ENCODE measurements around the gene ANAPC4.

The ANAPC4 gene

DNA sequence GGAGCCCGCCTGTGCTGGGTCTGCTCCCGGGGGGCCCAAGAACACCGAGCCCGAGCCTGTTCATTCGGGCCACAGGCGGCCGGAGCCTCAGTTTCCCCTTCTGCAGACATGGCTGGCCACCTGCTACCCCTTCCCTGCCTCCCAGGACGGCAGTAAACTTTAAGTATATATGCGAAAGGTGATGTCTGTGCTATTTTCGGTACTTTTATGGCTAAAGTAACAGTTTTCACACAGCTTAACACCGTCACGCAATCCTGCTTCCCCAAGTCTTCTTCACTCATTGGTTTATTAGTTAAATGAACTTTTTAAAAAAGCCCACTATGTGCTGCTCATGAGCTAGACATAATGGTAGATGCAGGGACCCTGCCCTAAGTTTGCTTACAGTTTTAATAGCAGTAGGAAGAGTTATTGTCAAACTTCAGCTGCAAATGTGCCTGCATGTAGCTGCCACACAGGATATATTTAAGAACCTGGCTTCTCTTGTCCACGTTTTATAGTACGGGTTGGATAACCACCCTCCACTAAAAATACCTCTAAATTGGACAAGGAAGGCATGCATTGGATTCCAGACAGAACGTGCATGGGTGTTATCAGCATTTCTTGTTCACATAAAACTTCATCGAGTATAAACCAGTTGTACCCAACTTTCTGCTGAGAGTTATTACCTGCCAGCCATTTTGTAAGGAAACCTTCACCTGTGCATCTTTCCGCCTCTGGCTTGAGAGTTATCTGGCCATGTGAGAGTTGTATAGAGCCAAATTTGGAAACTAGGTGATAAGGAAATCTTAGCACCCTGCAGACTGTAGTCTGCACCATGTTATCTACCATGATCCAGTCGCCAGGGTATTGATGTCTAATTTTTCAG lies 741 bp downstream of the ANAPC4 start:
- no peak for DNase-seq (ENCODE audit: low spot score)

DNA sequence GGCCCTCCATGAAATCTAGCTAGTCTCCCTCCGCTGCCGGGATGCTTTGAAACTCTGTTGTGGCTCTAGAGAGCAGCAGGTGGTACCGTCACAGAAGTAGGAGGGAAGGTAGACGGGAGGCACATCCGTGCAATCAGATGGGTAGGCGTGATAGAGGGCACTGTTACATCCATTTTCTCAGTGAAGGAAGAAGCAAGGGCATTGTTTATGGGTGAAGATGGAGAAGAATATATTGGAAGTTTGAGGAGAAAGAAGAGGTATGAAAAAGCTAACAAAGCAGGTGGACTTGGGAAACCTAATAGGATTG lies 1.3 kb downstream of the ANAPC4 start:
- no peak for DNase-seq (ENCODE audit: low spot score)

DNA sequence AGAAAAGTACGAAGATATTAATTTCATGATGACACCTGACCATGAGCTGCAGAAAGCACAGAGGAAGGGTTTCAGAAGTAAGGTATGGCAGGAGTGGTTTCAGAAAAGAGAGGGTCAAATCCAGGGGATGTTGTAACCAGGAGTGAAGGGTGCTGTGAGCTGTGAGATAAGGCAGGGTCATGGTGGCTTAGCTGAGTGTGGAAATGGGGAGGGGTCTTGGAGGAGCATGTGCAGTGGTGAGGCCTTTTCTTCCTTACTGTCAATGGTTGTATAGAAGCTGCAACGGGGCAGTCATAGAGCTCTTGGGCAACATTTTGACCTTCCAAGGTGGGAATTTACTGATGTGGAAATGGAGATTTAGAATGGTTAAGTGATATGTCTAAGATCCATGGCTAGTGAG lies 2.5 kb downstream of the ANAPC4 start:
- DNase-seq (ENCODE audit: low spot score): no peak

DNA sequence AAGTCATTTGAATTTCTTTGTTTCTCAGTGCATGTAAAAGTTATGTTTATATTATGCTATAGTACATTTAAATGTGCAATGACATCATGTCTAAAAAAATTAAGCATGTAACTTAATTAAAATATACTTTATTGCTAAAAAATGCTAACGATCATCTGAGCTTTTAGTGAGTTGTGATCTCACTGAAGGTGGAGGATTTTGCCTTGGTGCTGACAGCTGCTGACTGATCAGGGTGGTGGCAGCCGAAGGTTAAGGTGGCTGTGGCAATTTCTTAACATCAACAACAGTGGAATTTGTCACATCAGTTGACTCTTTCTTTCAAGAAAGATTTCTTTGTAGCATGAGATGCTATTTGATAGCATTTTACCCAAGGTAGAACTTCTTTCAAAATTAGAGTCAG lies 6.6 kb downstream of the ANAPC4 start:
- no peak for DNase-seq (ENCODE audit: low spot score)

DNA sequence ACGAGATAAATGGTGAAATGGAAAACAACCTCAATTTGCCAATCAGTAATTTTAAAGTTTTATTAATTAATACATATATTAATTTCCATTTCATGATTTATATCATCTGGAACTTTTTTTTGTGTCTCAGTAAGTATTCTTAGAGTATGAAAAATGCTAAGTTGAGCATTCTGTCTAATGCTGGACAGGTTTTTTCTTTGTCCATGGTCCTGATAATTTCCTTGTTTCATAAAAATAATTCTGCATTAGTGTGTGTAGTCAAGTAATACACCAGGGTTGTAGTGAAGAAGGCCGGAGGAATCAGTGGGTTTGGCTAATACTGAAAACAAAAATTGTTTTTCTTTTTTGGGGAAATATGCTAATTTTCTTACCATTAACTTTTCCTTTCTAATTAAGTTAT lies 9.9 kb downstream of the ANAPC4 start:
- DNase-seq (ENCODE audit: low spot score): no peak

DNA sequence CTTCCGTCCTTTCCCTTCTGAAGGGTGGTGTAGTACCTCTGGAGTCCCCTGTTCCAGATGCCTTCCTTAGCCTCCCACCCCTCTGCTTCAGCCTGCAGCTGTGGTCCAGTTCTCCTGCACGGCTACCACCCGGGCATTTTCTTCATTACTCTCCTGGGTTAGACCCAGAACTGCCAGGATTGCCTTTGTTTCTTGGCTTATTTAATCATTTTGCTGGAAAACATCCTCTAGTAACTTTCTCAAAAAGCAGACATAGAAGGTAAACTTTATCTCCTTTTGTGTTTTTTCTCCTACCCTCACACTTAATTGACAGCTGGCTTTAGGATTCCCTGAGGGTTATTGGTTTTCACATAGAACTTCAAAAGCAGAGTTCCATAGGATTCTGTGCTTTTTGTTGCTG lies 20.2 kb downstream of the ANAPC4 start:
- no peak for DNase-seq (ENCODE audit: low spot score)

DNA sequence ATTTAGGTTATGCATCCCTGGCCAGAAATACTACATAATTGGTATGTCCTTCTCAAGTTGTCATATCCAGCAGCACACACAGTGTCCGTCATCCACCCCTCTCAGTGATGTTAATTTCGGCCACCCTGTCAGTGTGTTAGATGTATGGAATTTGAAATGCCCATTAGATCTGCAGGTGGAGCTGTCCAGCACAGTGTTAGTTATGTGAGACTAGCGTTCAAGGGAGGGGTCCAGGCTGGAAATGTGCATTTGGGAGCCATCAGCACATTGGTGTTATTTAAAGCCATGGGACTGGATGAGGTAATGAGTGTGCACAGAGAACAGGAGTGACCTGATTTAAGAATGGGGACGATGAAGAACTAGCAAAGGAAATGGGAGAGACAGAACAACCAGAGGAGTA lies 22.4 kb downstream of the ANAPC4 start:
- no peak for DNase-seq (ENCODE audit: low spot score)

DNA sequence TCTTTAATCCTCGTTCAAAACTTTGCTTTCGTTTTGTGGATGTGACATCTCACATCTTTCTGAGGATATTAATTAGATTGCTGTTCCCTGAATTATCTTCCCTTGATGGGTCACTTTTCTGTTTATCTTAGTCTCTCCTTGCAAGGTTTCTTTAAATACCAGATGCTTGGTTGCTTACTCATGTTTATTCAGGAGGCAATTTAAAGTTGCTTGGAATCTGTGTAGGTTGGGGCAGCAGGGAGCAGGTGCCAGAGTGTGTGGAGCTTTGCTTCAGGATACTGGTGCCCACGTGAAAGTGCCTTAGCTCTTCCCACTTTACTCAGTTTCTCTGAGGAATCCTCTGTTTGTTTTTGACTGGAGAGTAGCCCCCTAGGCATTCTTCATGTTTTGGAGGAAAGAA lies 24.0 kb downstream of the ANAPC4 start:
- DNase-seq (ENCODE audit: low spot score): no peak

DNA sequence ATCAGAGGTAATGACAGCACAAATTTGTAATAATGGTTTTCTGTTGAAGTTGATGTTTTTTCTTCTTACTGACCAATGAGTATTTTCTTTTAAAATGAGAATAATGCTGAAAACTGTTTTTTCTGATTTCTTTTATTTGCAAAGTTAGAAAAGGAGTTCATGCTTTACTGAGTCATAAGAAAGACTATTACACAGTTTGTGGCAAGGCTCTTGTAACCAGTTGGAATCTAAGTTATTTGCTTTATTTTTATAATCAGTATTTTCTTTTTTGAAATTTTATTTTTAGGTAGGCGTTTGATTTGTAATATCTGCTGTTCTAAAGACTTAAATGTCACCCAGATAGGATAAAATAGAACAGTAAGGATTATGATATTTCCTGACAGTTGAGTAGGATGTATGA lies 25.5 kb downstream of the ANAPC4 start:
- DNase-seq (ENCODE audit: low spot score): no peak

DNA sequence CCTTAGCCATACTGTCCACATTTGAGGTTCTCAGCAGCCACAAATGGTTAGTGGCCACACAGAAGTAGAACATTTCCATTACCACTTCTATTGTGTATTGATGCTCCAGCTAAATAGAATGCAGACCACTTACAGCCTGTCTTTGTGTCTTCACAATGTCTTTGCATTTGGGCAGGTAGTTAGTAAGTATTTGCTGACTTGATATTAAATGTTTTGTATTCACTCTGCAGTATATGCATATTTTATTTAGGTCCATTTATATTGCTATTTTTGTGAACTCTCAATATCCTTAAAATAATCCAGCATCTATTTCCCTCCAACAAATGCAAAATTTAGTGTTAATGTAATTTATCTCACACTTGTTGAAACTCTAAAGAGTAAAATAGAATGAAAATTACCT lies 26.6 kb downstream of the ANAPC4 start:
- DNase-seq (ENCODE audit: low spot score): no peak

DNA sequence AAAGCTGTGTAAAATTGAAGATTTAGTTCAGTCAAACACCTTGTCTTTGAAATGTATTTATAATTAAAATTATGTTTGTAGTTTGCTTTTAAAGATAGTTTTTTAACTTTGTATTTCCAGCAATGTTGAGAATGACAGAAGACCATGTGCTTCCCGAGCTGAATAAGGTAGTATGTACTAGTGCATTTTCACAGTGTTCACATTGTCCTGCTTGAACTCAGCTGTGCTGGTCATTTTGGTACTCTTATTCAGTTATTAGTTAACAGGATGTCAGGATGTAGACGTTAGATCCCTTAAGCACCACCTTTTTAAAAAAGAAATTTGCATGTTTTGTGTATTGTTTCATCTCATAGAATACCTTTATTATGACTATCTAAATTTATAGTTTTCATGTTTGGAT lies 28.4 kb downstream of the ANAPC4 start:
- no peak for DNase-seq (ENCODE audit: low spot score)

DNA sequence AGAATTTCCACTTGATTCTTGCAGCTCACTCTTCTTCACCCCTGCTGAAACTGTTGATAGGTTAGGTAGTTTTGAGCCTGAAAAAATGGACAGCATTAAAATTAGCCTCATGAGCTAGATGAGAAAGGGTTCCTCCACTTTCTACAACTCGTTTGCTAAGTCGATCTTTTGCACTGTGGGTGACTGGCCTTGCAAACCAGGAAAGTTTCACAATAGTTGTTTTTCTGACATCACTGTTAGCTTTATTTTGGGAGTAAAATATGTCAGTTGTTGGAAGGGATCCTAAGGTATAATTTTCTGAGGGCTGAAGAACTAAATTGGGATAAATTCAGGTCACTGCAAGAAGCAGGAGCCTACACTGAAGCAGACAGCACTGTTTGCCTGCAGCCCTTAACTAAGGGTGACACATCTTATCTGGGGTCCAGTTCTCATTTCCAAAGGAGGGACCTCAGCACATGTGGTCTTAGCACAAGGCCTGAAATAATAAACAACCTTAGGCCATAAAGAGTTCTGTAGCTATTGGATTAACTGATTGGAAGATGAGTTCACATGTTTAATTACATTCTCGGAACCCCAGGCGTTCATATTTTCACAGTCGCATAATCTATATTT lies 29.1 kb downstream of the ANAPC4 start:
- no peak for DNase-seq (ENCODE audit: low spot score)

DNA sequence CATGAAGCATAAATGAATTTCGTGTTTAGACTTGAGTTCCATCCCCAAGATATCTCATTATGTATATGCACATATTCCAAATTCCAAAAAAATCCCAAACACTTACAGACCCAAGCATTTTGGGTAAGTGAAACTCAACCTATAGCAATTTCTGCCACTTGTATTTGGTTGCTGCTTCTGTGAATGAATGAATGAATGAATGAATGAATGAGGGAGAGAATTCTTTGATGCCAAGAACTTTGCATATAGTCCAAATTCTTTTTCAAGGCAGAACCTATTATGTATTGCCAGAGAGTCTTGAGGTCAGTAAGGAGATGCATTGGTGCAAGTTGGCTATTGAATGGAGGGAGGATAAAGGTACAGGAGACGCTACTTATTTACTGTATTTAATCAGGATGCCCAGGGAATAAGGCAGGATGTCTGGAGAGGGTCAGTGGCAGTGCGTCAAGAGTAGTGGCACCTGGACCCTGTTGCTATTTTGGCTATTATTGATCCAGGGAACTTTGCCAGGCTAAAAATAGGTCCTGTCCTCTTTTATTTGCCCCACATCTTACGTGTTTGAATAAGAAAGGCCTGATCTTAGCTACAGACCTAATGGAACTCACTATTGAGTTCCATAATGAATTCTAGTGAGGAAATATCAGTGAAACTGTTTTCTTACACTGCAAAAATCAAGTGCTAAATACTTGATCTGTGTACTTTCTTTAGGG lies 33.9 kb downstream of the ANAPC4 start:
- DNase-seq (ENCODE audit: low spot score): no peak

DNA sequence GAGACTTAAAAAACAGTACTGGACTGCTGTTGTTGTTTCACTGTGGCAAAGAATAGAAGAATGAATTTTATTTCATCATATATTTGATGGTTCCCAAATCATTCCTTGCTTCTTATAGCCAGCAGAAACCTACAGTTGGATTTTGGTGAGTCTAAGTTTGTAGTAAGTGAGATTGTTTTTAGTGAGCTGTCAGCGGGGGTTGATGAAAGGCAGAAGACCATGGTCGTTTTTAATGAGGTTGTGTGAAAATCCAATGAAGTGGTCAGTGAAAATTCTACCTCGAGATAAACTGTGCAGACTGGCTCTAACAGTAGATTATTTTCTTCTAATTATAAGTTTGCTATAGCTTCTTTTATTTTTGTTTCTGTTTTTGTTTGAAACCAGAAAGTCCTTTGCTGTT lies 36.2 kb downstream of the ANAPC4 start:
- DNase-seq (ENCODE audit: low spot score): no peak

DNA sequence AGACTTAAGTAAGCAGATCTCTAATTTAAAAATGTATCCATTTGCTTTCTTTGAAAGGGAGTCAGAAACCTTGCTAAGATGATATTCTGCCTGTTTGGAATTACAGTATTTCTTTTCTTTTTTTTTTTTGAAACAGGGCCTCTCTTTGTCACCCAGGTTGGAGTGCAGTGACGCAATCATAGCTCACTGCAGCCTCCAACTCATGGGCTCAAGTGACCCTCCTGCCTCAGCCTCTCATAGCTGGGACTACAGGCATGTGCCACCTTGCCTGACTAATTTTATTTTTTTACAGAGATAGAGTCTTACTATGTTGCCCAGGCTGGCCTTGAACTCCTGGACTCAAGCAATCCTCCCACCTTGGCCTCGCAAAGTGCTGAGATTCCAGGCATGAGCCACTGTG lies 40.0 kb downstream of the ANAPC4 start:
- DNase-seq (ENCODE audit: low spot score): no peak

DNA sequence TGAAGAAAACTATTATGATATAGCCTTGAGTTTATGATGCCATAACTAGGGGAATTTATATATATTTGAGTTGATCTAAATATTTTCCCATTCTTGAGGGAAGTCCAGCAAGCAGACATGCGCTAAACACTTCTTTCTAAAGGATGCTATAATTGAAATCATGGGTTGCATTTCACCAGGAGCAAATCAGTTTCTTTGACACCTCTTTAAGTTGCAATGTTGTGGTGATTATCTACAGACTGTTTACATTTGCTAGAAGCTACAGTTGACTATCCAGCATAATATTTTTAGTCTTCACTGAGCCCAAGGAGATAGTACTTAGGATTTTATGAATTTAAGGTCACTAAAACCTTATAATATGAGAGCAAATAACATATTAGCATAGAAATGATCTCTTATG lies 43.9 kb downstream of the ANAPC4 start:
- no peak for DNase-seq (ENCODE audit: low spot score)

DNA sequence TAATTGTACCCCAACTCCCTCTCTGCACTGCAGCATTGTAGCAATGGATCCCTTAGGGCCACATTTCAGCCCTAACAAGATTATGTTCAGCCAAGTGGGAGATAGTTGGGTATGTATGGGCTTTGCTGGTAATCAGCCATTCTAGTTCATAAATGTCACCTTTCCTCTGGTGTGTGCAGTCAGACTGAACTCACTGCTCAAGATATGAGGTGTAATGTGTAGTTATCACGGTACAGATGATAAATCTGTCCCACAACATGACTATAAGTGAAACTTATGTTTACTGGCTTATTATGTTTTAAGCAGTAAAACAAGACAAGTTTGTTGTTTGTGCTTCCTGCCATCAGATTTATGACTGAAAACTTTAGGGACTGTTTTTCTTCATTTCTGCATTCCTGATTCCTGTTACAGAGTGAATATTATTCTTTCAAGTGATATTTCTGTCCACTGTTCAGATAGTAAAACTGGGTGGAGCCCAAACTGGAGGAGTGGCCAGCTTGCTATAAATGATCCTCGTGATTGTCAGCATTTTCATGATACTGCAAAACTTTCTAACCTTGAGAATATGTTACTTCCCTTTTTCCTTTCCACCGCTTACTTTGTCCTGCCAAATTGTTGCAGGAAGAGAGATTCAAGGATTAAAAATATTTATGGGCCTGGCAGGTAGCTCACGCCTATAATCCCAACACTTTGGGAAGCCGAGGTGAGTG lies 44.9 kb downstream of the ANAPC4 start:
- DNase-seq (ENCODE audit: low spot score): no peak

DNA sequence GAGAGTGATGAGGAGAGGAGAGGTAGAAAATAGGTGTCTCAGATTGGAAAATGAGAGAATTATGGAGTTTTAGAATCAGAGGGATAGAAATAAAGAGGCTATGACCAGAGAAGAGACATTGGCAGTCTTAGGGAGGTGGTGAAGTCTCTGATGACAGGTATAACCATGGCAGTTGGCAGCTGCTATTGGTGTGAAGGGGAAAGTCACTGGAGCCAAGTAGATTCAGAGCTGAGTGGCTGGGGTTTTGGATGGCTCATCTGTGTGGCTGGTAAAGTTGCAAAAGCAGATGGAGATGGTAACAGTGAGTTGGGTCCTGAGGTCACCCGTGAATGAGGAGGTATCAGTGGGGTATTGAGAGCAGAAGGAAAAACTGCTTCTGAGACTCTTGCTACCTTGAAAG lies 46.5 kb downstream of the ANAPC4 start:
- no peak for DNase-seq (ENCODE audit: low spot score)

DNA sequence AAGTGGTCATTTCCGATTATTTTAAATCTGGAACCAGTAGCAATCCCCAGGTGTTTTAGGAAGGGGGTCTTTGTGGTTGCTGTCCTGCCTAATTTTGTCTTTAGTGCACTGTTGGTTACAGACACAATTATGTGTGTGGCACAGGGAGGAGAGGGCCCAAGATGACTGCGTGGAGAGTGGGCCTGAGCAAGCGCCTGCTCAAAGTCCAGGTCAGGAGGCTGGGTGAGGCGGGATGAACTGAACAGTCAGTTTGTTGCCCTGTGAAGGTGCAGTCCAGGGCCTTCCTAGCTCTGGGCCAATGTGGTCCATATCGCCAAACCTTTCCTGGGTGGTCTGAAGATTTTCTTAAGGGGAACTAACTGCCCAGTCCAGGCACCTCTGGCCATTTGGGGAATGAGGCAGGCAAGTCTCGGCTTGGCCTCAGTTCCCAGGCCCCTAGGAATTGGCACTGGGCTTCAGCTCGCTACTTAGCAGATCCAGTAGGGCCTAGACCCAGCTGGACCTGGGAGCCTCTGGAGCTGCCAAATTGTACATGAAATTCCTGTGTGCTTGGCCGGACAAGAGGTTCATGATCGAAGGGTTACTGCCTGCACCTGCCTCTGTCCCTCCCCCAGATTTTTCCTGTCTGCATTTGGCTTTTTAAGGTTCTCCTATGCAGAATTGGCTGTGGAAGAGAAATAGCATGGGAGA lies 47.6 kb downstream of the ANAPC4 start:
- DNase-seq (ENCODE audit: low spot score): no peak

DNA sequence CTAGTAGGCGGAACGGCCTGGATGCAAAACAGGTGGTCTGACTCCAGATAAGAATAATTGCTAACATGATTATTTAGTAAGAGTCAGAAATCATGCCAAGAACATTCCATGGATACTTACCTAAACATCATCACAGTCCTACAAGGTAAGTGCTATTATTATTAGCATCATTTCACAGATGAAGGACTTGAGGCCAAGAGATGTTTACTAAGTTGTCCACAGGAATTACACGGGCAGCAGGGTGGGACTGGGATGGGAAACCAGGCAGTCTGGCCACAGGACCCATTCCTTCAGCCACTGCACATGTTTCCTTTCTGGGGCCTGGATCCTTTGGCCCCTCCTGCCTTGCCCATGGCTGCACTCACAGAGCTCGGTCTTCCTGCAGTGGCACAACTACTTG lies 48.3 kb downstream of the ANAPC4 start:
- DNase-seq (ENCODE audit: low spot score): no peak

DNA sequence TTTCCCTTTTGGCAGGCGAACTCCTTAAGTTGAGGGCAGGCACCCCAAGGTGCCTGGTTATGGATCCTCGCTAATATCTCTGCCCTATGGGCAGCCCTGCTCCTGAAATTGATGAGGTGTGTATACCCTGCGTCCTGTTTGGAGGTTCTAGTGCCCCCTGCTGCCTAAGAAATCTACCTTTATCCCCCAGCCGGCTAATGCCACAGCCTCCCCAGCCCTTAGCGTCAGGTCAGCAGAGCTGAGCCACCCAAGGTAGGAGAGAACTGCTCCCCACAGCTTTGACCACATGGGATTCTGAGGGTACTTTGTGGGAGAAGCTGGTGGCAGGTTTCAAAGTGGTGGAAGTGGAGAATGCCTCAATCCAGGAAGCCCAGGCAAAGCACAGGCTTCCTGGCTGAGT lies 50.8 kb downstream of the ANAPC4 start:
- no peak for DNase-seq (ENCODE audit: low spot score)

DNA sequence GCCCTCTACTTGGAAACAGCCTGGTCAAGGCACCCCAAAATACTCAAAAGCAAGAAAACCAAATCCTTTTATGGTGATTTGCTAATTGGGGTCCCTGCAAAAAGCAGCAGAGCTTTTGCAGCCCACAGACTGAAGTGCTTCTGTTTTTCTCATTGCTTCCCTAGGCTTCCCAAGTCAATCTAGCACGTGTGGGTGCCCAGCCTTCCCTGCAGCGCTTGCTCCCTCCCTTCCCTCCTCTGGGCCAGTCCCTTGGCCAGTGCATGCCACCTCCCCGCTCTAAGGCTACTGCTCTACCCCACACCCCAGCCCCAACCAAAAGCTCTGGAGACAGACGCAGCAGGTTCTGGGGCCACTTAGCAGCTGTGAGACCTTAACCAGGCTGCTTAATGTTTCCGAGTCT lies 53.6 kb downstream of the ANAPC4 start:
- no peak for DNase-seq (ENCODE audit: low spot score)

Measured in CD4-positive, alpha-beta T cell treated with Interleukin-2 at 100 ng/mL for 4 hours (primary cell).